Central memory CD8-positive, alpha-beta T cell (primary cell): ENCODE results near the gene CUX1.
A peak's percentile ranks its signal among the peaks of the same experiment; 100 is the strongest.

Experiments
- ATAC-seq: fragments of 150-1000 bp; cut with Tn5 transposase; replicated peaks from 2 replicates; pipeline ENCODE4 v1.10.0; 2022; ENCODE audit warnings: mild to moderate bottlenecking, moderate FRiP score, moderate number of reproducible peaks; ENCODE audit not compliant: poor library complexity, severe bottlenecking; ENCODE audit errors: extremely low read depth
- DNase-seq, 2 donors: peaks; one replicate each; pipeline ENCODE4 v3.0.0; 2021; ENCODE audit warnings: low spot score in 2 of 2
- H3K27ac Mint-ChIP-seq: one replicate; pipeline ENCODE4 v1.8.0; 2022; ENCODE audit warnings: low read depth, mild to moderate bottlenecking, moderate library complexity, mixed read lengths
- H3K27me3 Mint-ChIP-seq: one replicate; pipeline ENCODE4 v1.8.0; 2022; ENCODE audit warnings: mixed read lengths
- H3K36me3 Mint-ChIP-seq: one replicate; pipeline ENCODE4 v1.8.0; 2022; ENCODE audit warnings: mild to moderate bottlenecking, moderate library complexity, mixed read lengths; ENCODE audit not compliant: insufficient read depth
- H3K4me1 Mint-ChIP-seq: one replicate; pipeline ENCODE4 v1.8.0; 2022; ENCODE audit warnings: mixed read lengths
- H3K4me3 Mint-ChIP-seq: one replicate; pipeline ENCODE4 v1.8.0; 2022; ENCODE audit warnings: mild to moderate bottlenecking, moderate library complexity, mixed read lengths
- H3K9me3 Mint-ChIP-seq: one replicate; pipeline ENCODE4 v1.8.0; 2022; ENCODE audit warnings: mixed read lengths

Gene CUX1

GRCh38 chr7:101957744-101958525 lies 140.5 kb downstream of the CUX1 start:
- DNase-seq (no peak), ATAC-seq (no peak)
- no peaks in the 10 kb centered on the region for H3K9me3 Mint-ChIP-seq
- peaks cover 3% of the 10 kb centered on the region for H3K36me3 Mint-ChIP-seq
- H3K27me3 Mint-ChIP-seq = no peaks in the 10 kb centered on the region
- H3K27ac Mint-ChIP-seq = peak overlapping the region; percentile 53
- peaks cover 43% of the 10 kb centered on the region for H3K4me1 Mint-ChIP-seq
- no peak overlapping the region for H3K4me3 Mint-ChIP-seq

GRCh38 chr7:101959342-101959741 lies 141.9 kb downstream of the CUX1 start:
- peaks cover 3% of the 10 kb centered on the region for H3K36me3 Mint-ChIP-seq
- H3K4me1 Mint-ChIP-seq = peaks cover 39% of the 10 kb centered on the region
- no peak overlapping the region for H3K4me3 Mint-ChIP-seq
- no peak overlapping the region for H3K27ac Mint-ChIP-seq
- no peak for DNase-seq
- no peaks in the 10 kb centered on the region for H3K9me3 Mint-ChIP-seq
- no peaks in the 10 kb centered on the region for H3K27me3 Mint-ChIP-seq
- ATAC-seq = no peak

- H3K27ac Mint-ChIP-seq = no peak overlapping the region
- peaks cover 2% of the 10 kb centered on the region for H3K36me3 Mint-ChIP-seq
- no peaks in the 10 kb centered on the region for H3K9me3 Mint-ChIP-seq
- DNase-seq (no peak), ATAC-seq (no peak)
- H3K4me1 Mint-ChIP-seq = peaks cover 34% of the 10 kb centered on the region
- no peaks in the 10 kb centered on the region for H3K27me3 Mint-ChIP-seq
- H3K4me3 Mint-ChIP-seq = no peak overlapping the region
Measured at GRCh38 chr7:101959829-101960228, 142.4 kb downstream of the CUX1 start.

- H3K36me3 Mint-ChIP-seq = peaks cover 2% of the 10 kb centered on the region
- DNase-seq (no peak), ATAC-seq (no peak)
- peaks cover 33% of the 10 kb centered on the region for H3K4me1 Mint-ChIP-seq
- no peaks in the 10 kb centered on the region for H3K27me3 Mint-ChIP-seq
- no peaks in the 10 kb centered on the region for H3K9me3 Mint-ChIP-seq
- H3K4me3 Mint-ChIP-seq = no peak overlapping the region
- H3K27ac Mint-ChIP-seq = no peak overlapping the region
Measured at GRCh38 chr7:101960323-101960722, 142.9 kb downstream of the CUX1 start.

- Mint-ChIP-seq H3K27ac (no peak overlapping the region), H3K27me3 (no peaks in the 10 kb centered on the region), H3K4me3 (no peak overlapping the region), H3K9me3 (no peaks in the 10 kb centered on the region), H3K4me1 (peaks cover 32% of the 10 kb centered on the region), H3K36me3 (peaks cover 2% of the 10 kb centered on the region)
- no peak for DNase-seq
- no peak for ATAC-seq
Measured at GRCh38 chr7:101960985-101961708, 143.7 kb downstream of the CUX1 start.

- Mint-ChIP-seq H3K4me1 (peaks cover 25% of the 10 kb centered on the region), H3K27me3 (no peaks in the 10 kb centered on the region), H3K27ac (no peak overlapping the region), H3K9me3 (no peaks in the 10 kb centered on the region), H3K36me3 (no peaks in the 10 kb centered on the region), H3K4me3 (no peak overlapping the region)
- ATAC-seq (no peak), DNase-seq (no peak)
Measured at GRCh38 chr7:101961811-101962210, 144.4 kb downstream of the CUX1 start.

GRCh38 chr7:101963693-101964092 lies 146.3 kb downstream of the CUX1 start:
- DNase-seq (no peak), ATAC-seq (no peak)
- no peak overlapping the region for H3K4me3 Mint-ChIP-seq
- no peaks in the 10 kb centered on the region for H3K27me3 Mint-ChIP-seq
- no peaks in the 10 kb centered on the region for H3K9me3 Mint-ChIP-seq
- no peak overlapping the region for H3K27ac Mint-ChIP-seq
- H3K4me1 Mint-ChIP-seq = peaks cover 14% of the 10 kb centered on the region
- peaks cover 2% of the 10 kb centered on the region for H3K36me3 Mint-ChIP-seq

- Mint-ChIP-seq H3K4me3 (no peak overlapping the region), H3K9me3 (no peaks in the 10 kb centered on the region), H3K27ac (no peak overlapping the region), H3K27me3 (no peaks in the 10 kb centered on the region), H3K36me3 (peaks cover 2% of the 10 kb centered on the region), H3K4me1 (peaks cover 7% of the 10 kb centered on the region)
- ATAC-seq (no peak), DNase-seq (no peak)
Measured at GRCh38 chr7:101964680-101965452, 147.4 kb downstream of the CUX1 start.

GRCh38 chr7:101968720-101969466 lies 151.5 kb downstream of the CUX1 start:
- Mint-ChIP-seq H3K4me1 (no peaks in the 10 kb centered on the region), H3K9me3 (peaks cover 6% of the 10 kb centered on the region), H3K36me3 (peaks cover 2% of the 10 kb centered on the region), H3K4me3 (no peak overlapping the region), H3K27me3 (no peaks in the 10 kb centered on the region), H3K27ac (no peak overlapping the region)
- ATAC-seq (no peak), DNase-seq (no peak)

- no peak for ATAC-seq
- DNase-seq = no peak
- Mint-ChIP-seq H3K4me1 (peaks cover 8% of the 10 kb centered on the region), H3K27ac (no peak overlapping the region), H3K4me3 (no peak overlapping the region), H3K27me3 (no peaks in the 10 kb centered on the region), H3K36me3 (peaks cover 3% of the 10 kb centered on the region), H3K9me3 (peaks cover 6% of the 10 kb centered on the region)
Measured at GRCh38 chr7:101969997-101970585, 152.7 kb downstream of the CUX1 start.

- ATAC-seq (no peak), DNase-seq (no peak)
- no peak overlapping the region for H3K27ac Mint-ChIP-seq
- H3K36me3 Mint-ChIP-seq = peaks cover 5% of the 10 kb centered on the region
- H3K9me3 Mint-ChIP-seq = peaks cover 6% of the 10 kb centered on the region
- H3K4me1 Mint-ChIP-seq = peaks cover 12% of the 10 kb centered on the region
- H3K4me3 Mint-ChIP-seq = no peak overlapping the region
- H3K27me3 Mint-ChIP-seq = no peaks in the 10 kb centered on the region
Measured at GRCh38 chr7:101970801-101971200, 153.4 kb downstream of the CUX1 start.

GRCh38 chr7:101971457-101971856 lies 154.0 kb downstream of the CUX1 start:
- DNase-seq (no peak), ATAC-seq (no peak)
- H3K4me3 Mint-ChIP-seq = no peak overlapping the region
- no peak overlapping the region for H3K27ac Mint-ChIP-seq
- no peaks in the 10 kb centered on the region for H3K27me3 Mint-ChIP-seq
- peaks cover 5% of the 10 kb centered on the region for H3K36me3 Mint-ChIP-seq
- H3K9me3 Mint-ChIP-seq = peaks cover 6% of the 10 kb centered on the region
- H3K4me1 Mint-ChIP-seq = peaks cover 13% of the 10 kb centered on the region
